BE2C (cell line): ENCODE results near the gene TAF6L.
"Not testable (repeated sequence)": the region's sequence is repeated elsewhere in the genome, so short reads cannot be mapped to it uniquely, and the experiment has no call there.

Source experiments
- DNase-seq: peaks from one replicate; pipeline ENCODE4 v3.0.0-alpha.2; 2020
- H3K27me3 ChIP-seq: fragments of 250-450 bp; sonication (Bioruptor Pico); 2 replicates; pipeline ENCODE4 v1.5.1; 2020; ENCODE audit warnings: mild to moderate bottlenecking
- H3K36me3 ChIP-seq: fragments of 250-450 bp; sonication (Bioruptor Pico); 2 replicates; pipeline ENCODE4 v1.5.1; 2020; ENCODE audit warnings: mild to moderate bottlenecking
- H3K4me1 ChIP-seq: fragments of 250-450 bp; sonication (Bioruptor Pico); 2 replicates; pipeline ENCODE4 v1.5.1; 2020
- H3K4me3 ChIP-seq: 2 replicates; pipeline ENCODE4 v1.5.1; 2011; ENCODE audit warnings: low read depth, low read length
- H3K9me3 ChIP-seq: fragments of 250-450 bp; sonication (Bioruptor Pico); 2 replicates; pipeline ENCODE4 v1.5.1; 2020
- CTCF ChIP-seq: IDR thresholded peaks from 2 replicates; pipeline ENCODE4 v1.5.1; 2012; ENCODE audit warnings: mild to moderate bottlenecking, low read depth, low read length

Gene TAF6L

GRCh38 chr11:62806611-62807121, 35.5 kb downstream of the TAF6L start:
- no peaks in the 10 kb centered on the region for H3K4me1 ChIP-seq
- DNase-seq = no peak
- H3K27me3 ChIP-seq = no peaks in the 10 kb centered on the region
- H3K9me3 ChIP-seq = no peaks in the 10 kb centered on the region
- no peak overlapping the region for H3K4me3 ChIP-seq
- no peaks in the 10 kb centered on the region; the same call in 1 of the 2 replicates for H3K36me3 ChIP-seq
- TF ChIP-seq CTCF = no peak

DNA sequence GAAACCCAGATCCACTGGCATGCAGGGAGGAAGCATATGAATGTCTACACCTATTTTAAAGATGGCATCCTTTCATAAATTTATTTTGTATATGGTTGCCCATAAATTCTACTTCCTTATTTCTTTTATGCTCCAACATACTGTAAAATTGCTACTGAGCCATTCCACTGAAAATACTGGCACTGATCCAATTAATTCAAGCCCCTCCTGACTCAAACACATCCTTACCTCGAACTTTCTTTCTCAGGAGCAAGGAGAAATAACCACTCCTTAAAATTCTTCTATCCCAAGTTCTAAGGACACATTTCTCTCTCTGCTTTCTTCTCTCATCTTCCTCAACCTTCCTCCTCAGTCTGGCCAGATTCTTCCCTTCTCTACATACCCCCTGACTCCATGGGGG, 39.6 kb downstream of the TAF6L start:
- Histone ChIP-seq H3K4me3 (no peak overlapping the region), H3K4me1 (no peaks in the 10 kb centered on the region), H3K27me3 (no peaks in the 10 kb centered on the region), H3K9me3 (no peaks in the 10 kb centered on the region), H3K36me3 (no peaks in the 10 kb centered on the region)
- TF ChIP-seq CTCF = no peak
- DNase-seq = no peak

DNA sequence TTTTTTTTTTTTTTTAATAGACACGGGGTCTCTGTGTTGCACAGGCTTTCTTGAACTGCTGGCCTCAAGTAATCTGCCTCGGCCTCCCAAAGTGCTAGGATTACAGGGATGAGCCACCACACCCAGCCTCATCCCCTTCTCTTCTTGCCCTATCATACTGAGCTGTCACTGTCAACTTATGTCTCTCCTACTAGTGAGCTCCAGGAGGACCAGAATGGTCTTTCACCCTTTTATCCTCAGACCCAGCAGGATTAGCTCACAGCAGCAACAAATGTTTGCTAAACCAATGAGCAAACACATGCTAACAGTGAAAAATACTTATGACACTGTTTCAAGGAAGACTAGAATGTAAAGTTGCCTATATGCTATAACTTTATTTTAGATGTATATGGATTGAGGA, 40.5 kb downstream of the TAF6L start:
- TF ChIP-seq CTCF = no peak
- H3K4me3 ChIP-seq = no peak overlapping the region
- DNase-seq = no peak
- no peaks in the 10 kb centered on the region for H3K9me3 ChIP-seq
- no peaks in the 10 kb centered on the region for H3K4me1 ChIP-seq
- H3K27me3 ChIP-seq = no peaks in the 10 kb centered on the region
- no peaks in the 10 kb centered on the region for H3K36me3 ChIP-seq

DNA sequence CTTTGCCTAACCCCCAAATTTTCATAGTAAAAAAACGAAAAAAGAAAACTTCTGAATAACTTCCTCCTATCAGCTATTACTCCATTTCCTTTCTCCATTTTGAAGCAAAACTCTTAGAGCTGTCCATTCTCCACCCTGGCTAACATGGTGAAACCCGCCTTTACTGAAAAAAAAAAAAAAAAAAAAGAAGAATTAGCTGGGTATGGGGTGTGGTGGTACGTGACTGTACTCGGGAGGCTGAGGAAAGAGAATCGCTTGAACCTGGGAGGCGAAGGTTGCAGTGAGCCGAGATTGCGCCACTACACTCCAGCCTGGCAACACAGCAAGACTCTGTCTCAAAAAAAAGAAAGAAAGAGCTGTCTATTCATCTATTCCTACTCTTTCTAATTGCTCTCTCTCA, 45.4 kb downstream of the TAF6L start:
- Histone ChIP-seq H3K27me3 (no peaks in the 10 kb centered on the region), H3K4me1 (no peaks in the 10 kb centered on the region), H3K36me3 (no peaks in the 10 kb centered on the region), H3K9me3 (no peaks in the 10 kb centered on the region), H3K4me3 (no peak overlapping the region)
- no peak for DNase-seq
- TF ChIP-seq CTCF = no peak

GRCh38 chr11:62817129-62817528, 45.9 kb downstream of the TAF6L start:
- no peaks in the 10 kb centered on the region for H3K36me3 ChIP-seq
- no peak for DNase-seq
- no peaks in the 10 kb centered on the region for H3K4me1 ChIP-seq
- no peak overlapping the region for H3K4me3 ChIP-seq
- H3K27me3 ChIP-seq = no peaks in the 10 kb centered on the region
- TF ChIP-seq CTCF = no peak
- no peaks in the 10 kb centered on the region for H3K9me3 ChIP-seq

DNA sequence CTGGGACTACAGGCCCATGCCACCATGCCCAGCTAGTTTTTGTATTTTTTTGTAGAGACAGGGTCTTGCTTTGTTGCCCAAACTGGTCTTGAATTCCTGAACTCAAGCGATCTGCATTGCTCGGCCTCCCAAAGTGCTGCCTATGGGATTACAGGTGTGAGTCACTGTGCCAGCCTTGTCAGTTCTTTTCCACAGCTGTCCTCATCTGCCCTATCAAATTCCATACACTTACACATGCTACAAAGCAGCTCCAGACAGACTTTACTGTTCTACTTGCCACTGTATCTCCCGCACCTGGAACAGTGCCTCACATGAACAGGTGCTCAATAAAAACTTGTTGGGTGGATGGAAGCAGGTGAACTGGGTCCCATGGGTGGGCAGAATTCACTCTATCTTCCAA, 52.5 kb downstream of the TAF6L start:
- Histone ChIP-seq H3K9me3 (no peaks in the 10 kb centered on the region), H3K4me1 (no peaks in the 10 kb centered on the region), H3K36me3 (no peaks in the 10 kb centered on the region), H3K4me3 (no peak overlapping the region), H3K27me3 (no peaks in the 10 kb centered on the region)
- TF ChIP-seq CTCF = no peak
- no peak for DNase-seq

DNA sequence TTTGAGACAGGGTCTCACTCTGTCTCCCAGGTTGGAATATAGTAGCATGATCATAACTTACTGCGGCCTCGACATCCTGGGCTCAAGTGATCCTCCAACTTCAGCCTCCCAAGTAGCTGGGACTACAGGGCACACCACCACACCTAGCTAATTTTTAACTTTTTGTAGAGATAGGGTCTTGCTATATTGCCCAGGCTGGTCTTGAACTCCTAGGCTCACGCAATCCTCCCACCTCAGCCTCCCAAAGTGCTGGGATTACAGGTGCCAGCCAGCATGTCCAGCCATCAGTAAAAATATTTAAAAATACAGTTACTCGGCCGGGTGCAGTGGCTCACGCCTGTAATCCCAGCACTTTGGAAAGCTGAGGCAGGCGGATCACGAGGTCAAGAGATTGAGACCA, 56.9 kb downstream of the TAF6L start:
- H3K36me3 ChIP-seq, H3K9me3 ChIP-seq, H3K27me3 ChIP-seq, H3K4me1 ChIP-seq, H3K4me3 ChIP-seq, DNase-seq: not testable (repeated sequence)
